ENCODE data around the gene E2F7.

DNA sequence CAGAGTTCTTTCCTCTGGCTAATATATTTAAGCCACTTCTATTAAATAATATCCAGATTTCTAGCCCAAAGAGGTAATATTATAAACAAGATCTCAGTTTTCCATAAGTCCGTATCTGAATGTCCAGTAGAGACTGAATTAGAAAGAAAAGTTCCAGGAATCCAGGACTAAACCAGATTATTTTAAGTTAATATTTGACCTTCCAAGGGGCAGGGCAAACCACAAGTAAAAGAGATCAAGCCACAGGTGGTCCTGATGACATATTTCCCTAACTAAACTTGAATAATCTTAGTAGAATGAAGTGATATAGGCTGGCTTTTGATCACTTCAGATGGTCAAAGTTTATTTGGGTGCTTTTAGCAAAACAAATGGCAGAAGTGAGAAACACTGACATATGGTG is 43.3 kb upstream of the E2F7 start:
- TF ChIP-seq, protein P1, sequence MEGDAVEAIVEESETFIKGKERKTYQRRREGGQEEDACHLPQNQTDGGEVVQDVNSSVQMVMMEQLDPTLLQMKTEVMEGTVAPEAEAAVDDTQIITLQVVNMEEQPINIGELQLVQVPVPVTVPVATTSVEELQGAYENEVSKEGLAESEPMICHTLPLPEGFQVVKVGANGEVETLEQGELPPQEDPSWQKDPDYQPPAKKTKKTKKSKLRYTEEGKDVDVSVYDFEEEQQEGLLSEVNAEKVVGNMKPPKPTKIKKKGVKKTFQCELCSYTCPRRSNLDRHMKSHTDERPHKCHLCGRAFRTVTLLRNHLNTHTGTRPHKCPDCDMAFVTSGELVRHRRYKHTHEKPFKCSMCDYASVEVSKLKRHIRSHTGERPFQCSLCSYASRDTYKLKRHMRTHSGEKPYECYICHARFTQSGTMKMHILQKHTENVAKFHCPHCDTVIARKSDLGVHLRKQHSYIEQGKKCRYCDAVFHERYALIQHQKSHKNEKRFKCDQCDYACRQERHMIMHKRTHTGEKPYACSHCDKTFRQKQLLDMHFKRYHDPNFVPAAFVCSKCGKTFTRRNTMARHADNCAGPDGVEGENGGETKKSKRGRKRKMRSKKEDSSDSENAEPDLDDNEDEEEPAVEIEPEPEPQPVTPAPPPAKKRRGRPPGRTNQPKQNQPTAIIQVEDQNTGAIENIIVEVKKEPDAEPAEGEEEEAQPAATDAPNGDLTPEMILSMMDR (conservative IDR thresholded peaks at IDR 0.05 in 1 of 2, IDR thresholded peaks at IDR 0.05 in 1 of 2; ENCODE audit: extremely low read depth in 1 of 2, insufficient read depth in 1 of 2, low read depth in 1 of 2, low read length in 2 of 2) = no peak
- no peak for TF ChIP-seq EZH2 (IDR thresholded peaks at IDR 0.05; ENCODE audit: borderline replicate concordance, low read length)

All from mammary epithelial cell (primary cell).